Activated naive CD4-positive, alpha-beta T cell treated with Interleukin-2 at 50 U/mL for 16 hours (primary cell): ENCODE results near the gene KCNQ5.

Experiments
- DNase-seq: peaks from one replicate; pipeline ENCODE4 v3.0.0-alpha.2; 2020

KCNQ5 gene

GRCh38 chr6:72748759-72749158, 126.9 kb downstream of the KCNQ5 start:
- DNase-seq, result no peak

GRCh38 chr6:72755752-72756151, 133.9 kb downstream of the KCNQ5 start:
- no peak for DNase-seq

- no peak for DNase-seq
Measured at GRCh38 chr6:72757048-72757447, 135.2 kb downstream of the KCNQ5 start.

- no peak for DNase-seq
Measured at GRCh38 chr6:72757926-72758325, 136.1 kb downstream of the KCNQ5 start.

GRCh38 chr6:72758901-72759300, 137.0 kb downstream of the KCNQ5 start:
- DNase-seq, result no peak

- no peak for DNase-seq
Measured at GRCh38 chr6:72760114-72760793, 138.4 kb downstream of the KCNQ5 start.

- DNase-seq, result no peak
Measured at GRCh38 chr6:72761761-72762160, 139.9 kb downstream of the KCNQ5 start.

GRCh38 chr6:72769459-72770125, 147.7 kb downstream of the KCNQ5 start:
- DNase-seq, result no peak

GRCh38 chr6:72770959-72771358, 149.1 kb downstream of the KCNQ5 start:
- DNase-seq, result no peak

- no peak for DNase-seq
Measured at GRCh38 chr6:72776456-72776855, 154.6 kb downstream of the KCNQ5 start.

- DNase-seq, result no peak
Measured at GRCh38 chr6:72781624-72782023, 159.8 kb downstream of the KCNQ5 start.

GRCh38 chr6:72783035-72783434, 161.2 kb downstream of the KCNQ5 start:
- DNase-seq, result no peak

GRCh38 chr6:72783666-72784065, 161.8 kb downstream of the KCNQ5 start:
- DNase-seq, result no peak

- no peak for DNase-seq
Measured at GRCh38 chr6:72784071-72784470, 162.2 kb downstream of the KCNQ5 start.

- no peak for DNase-seq
Measured at GRCh38 chr6:72784581-72784980, 162.7 kb downstream of the KCNQ5 start.

- DNase-seq, result no peak
Measured at GRCh38 chr6:72787391-72788031, 165.6 kb downstream of the KCNQ5 start.

GRCh38 chr6:72788188-72788587, 166.3 kb downstream of the KCNQ5 start:
- no peak for DNase-seq

GRCh38 chr6:72789145-72789544, 167.3 kb downstream of the KCNQ5 start:
- no peak for DNase-seq

- no peak for DNase-seq
Measured at GRCh38 chr6:72792692-72793091, 170.8 kb downstream of the KCNQ5 start.

GRCh38 chr6:72793641-72794395, 172.0 kb downstream of the KCNQ5 start:
- DNase-seq, result no peak

GRCh38 chr6:72798196-72798595, 176.3 kb downstream of the KCNQ5 start:
- DNase-seq, result no peak

- DNase-seq, result no peak
Measured at GRCh38 chr6:72809746-72810379, 188.0 kb downstream of the KCNQ5 start.
